ENCODE data around the gene PRG2.

PRG2 gene

GRCh38 chr11:57397394-57397990, 7.0 kb upstream of the PRG2 start:
- H3K4me3 ChIP-seq (ENCODE audit: low read depth, low read length), result no peak overlapping the region

GRCh38 chr11:57396744-57397143, 6.3 kb upstream of the PRG2 start:
- no peak overlapping the region for H3K4me3 ChIP-seq (ENCODE audit: low read depth, low read length)

- H3K4me3 ChIP-seq (ENCODE audit: low read depth, low read length), result no peak overlapping the region
Observed at GRCh38 chr11:57395905-57396623, 5.6 kb upstream of the PRG2 start.

GRCh38 chr11:57394203-57394965, 3.9 kb upstream of the PRG2 start:
- H3K4me3 ChIP-seq (ENCODE audit: low read depth, low read length), result no peak overlapping the region

- H3K4me3 ChIP-seq (ENCODE audit: low read depth, low read length), result no peak overlapping the region
Observed at GRCh38 chr11:57392763-57393105, 2.3 kb upstream of the PRG2 start.

- no peak overlapping the region for H3K4me3 ChIP-seq (ENCODE audit: low read depth, low read length)
Observed at GRCh38 chr11:57392066-57392762, 1.8 kb upstream of the PRG2 start.

GRCh38 chr11:57391539-57391938, 1.1 kb upstream of the PRG2 start:
- no peak overlapping the region for H3K4me3 ChIP-seq (ENCODE audit: low read depth, low read length)

- H3K4me3 ChIP-seq (ENCODE audit: low read depth, low read length), result no peak overlapping the region
Observed at GRCh38 chr11:57391111-57391510, 661 bp upstream of the PRG2 start.

- H3K4me3 ChIP-seq (ENCODE audit: low read depth, low read length), result no peak overlapping the region
Observed at GRCh38 chr11:57387289-57388030, 3.0 kb downstream of the PRG2 start.

GRCh38 chr11:57386178-57386940, 4.1 kb downstream of the PRG2 start:
- H3K4me3 ChIP-seq (ENCODE audit: low read depth, low read length), result no peak overlapping the region

- no peak within 1 kb of the TSS for H3K4me3 ChIP-seq (ENCODE audit: low read depth, low read length)
Observed at GRCh38 chr11:57380975-57381374, 9.5 kb downstream of the PRG2 start, which contains the start of gene PRG3. PRG3 (minus strand) TSS chr11:57381150; CDS start chr11:57380708, 442 bp downstream.

- no peak overlapping the region for H3K4me3 ChIP-seq (ENCODE audit: low read depth, low read length)
Observed at GRCh38 chr11:57379732-57380131, 10.7 kb downstream of the PRG2 start.

GRCh38 chr11:57378186-57378585, 12.3 kb downstream of the PRG2 start:
- no peak overlapping the region for H3K4me3 ChIP-seq (ENCODE audit: low read depth, low read length)

GRCh38 chr11:57377107-57377506, 13.3 kb downstream of the PRG2 start:
- no peak overlapping the region for H3K4me3 ChIP-seq (ENCODE audit: low read depth, low read length)

GRCh38 chr11:57376095-57377090, 14.1 kb downstream of the PRG2 start:
- H3K4me3 ChIP-seq (ENCODE audit: low read depth, low read length), result no peak overlapping the region

- H3K4me3 ChIP-seq (ENCODE audit: low read depth, low read length), result no peak overlapping the region
Observed at GRCh38 chr11:57375490-57375889, 15.0 kb downstream of the PRG2 start.

GRCh38 chr11:57374966-57375365, 15.5 kb downstream of the PRG2 start:
- H3K4me3 ChIP-seq (ENCODE audit: low read depth, low read length), result no peak overlapping the region

GRCh38 chr11:57373146-57373545, 17.3 kb downstream of the PRG2 start:
- H3K4me3 ChIP-seq (ENCODE audit: low read depth, low read length), result no peak overlapping the region

- no peak overlapping the region for H3K4me3 ChIP-seq (ENCODE audit: low read depth, low read length)
Observed at GRCh38 chr11:57370941-57371340, 19.5 kb downstream of the PRG2 start.
